HepG2 (cell line): ENCODE results near the gene IFT52. TPM values are rescaled to one million over a fixed set of nuclear protein-coding genes. Genes with fewer than 3 reads are reported as not detected.

Source experiments
- ATAC-seq: fragments of 200-7000 bp; cut with Tn5 transposase; 3 replicates; pipeline ENCODE4 v1.9.1; 2020; ENCODE audit warnings: mild to moderate bottlenecking, moderate library complexity
- BruUV-seq: library from RNA; stranded (reverse); fragments of 400-500 nt; replicated peaks from 2 replicates; lab custom pipeline; 2021; lab: Mats Ljungman, UMichigan
- CTCF ChIA-PET: fragments of 300-600 bp; formaldehyde crosslinking; extraction: SDS; loops from one replicate; lab custom pipeline; 2021; ENCODE audit warnings: low total read pairs, inconsistent platforms, low intra/inter-chr PET ratio; lab: Yijun Ruan, JAX
- POLR2A ChIA-PET: fragments of 350-600 bp; sonication (Branson Sonifier 250); formaldehyde crosslinking; loops from one replicate; lab custom pipeline; 2020; ENCODE audit warnings: antibody characterized with exemption, inconsistent platforms; lab: Yijun Ruan, JAX
- DNase-seq: peaks from one replicate; pipeline ENCODE4 v3.0.0-alpha.2; 2015; ENCODE audit warnings: low spot score
- FAIRE-seq: peaks from 3 replicates; lab custom pipeline; 2011; peaks lifted over from hg19 to GRCh38; lab: Jason Lieb, UNC
- H2AFZ ChIP-seq: one replicate; pipeline ENCODE4 v1.6.1; 2011; ENCODE audit warnings: low read length, inconsistent platforms
- H3K27ac ChIP-seq: fragments of 300-600 bp; 3 replicates; pipeline ENCODE4 v1.8.0; 2011; ENCODE audit warnings: mixed run types, mild to moderate bottlenecking, mixed read lengths, low read length, inconsistent platforms; ENCODE audit not compliant: insufficient read depth; ENCODE audit errors: extremely low read length
- H3K27me3 ChIP-seq, 2 experiments: fragments of 200-600 bp in 1 of 2; 2 replicates in 1 of 2; 3 replicates in 1 of 2; pipeline versions ENCODE4 v1.6.0 to v1.8.0; 2011; ENCODE audit warnings: low read length in 2 of 2, mild to moderate bottlenecking in 2 of 2, moderate library complexity in 2 of 2, inconsistent platforms in 1 of 2; ENCODE audit not compliant: insufficient read depth in 2 of 2, control insufficient read depth in 1 of 2
- H3K36me3 ChIP-seq, 2 experiments: fragments of 200-600 bp in 1 of 2; replicated peaks in 1 of 2; 2 replicates in 1 of 2; 3 replicates in 1 of 2; pipeline versions ENCODE4 v1.5.1 to v1.8.0; 2011; ENCODE audit warnings: low read length in 2 of 2, inconsistent platforms in 1 of 2; ENCODE audit not compliant: insufficient read depth in 2 of 2, control insufficient read depth in 1 of 2
- H3K4me1 ChIP-seq: 2 replicates; pipeline ENCODE4 v1.5.1; 2012; ENCODE audit warnings: low read length, inconsistent platforms; ENCODE audit not compliant: insufficient read depth
- H3K4me2 ChIP-seq: 2 replicates; pipeline ENCODE4 v1.6.0; 2011; ENCODE audit warnings: low read depth, low read length, inconsistent platforms
- H3K4me3 ChIP-seq, 3 experiments: fragments of 200-600 bp in 1 of 3; sonication (generic), shearing (Covaris generic) in 1 of 3; replicated peaks in 1 of 3; 2 replicates each; pipeline ENCODE4 v1.5.1; 2011 to 2016; ENCODE audit warnings: low read length in 3 of 3, inconsistent platforms in 2 of 3, low read depth in 2 of 3, mild to moderate bottlenecking in 2 of 3, control low read depth in 1 of 3, mixed read lengths in 1 of 3; ENCODE audit not compliant: insufficient read depth in 1 of 3
- H3K79me2 ChIP-seq: one replicate; pipeline ENCODE4 v1.6.1; 2011; ENCODE audit warnings: low read length, inconsistent platforms; ENCODE audit not compliant: insufficient read depth
- H3K9ac ChIP-seq: 2 replicates; pipeline ENCODE4 v1.6.0; 2011; ENCODE audit warnings: mild to moderate bottlenecking, low read depth, low read length, inconsistent platforms; ENCODE audit not compliant: insufficient read depth
- H3K9me3 ChIP-seq: 2 replicates; pipeline ENCODE4 v1.5.1; 2012; ENCODE audit warnings: mild to moderate bottlenecking, low read length
- H4K20me1 ChIP-seq: 2 replicates; pipeline ENCODE4 v1.6.0; 2011; ENCODE audit warnings: inconsistent platforms, mild to moderate bottlenecking, low read length, moderate library complexity; ENCODE audit not compliant: insufficient read depth
- HMGXB3 ChIP-seq: sonication (generic); formaldehyde crosslinking; IDR thresholded peaks from 2 replicates; pipeline ENCODE4 v1.4.0; 2020; ENCODE audit warnings: missing genetic modification reagents, borderline replicate concordance
- PATZ1 ChIP-seq: sonication (generic); formaldehyde crosslinking; IDR thresholded peaks from 2 replicates; pipeline ENCODE4 v1.4.0; 2020; ENCODE audit warnings: missing genetic modification reagents
- PHF21A ChIP-seq: sonication (generic); formaldehyde crosslinking; IDR thresholded peaks from 2 replicates; pipeline ENCODE4 v1.5.0; 2020; ENCODE audit warnings: mild to moderate bottlenecking, missing genetic modification reagents
- TARDBP ChIP-seq: sonication (generic); formaldehyde crosslinking; IDR thresholded peaks from 2 replicates; pipeline ENCODE4 v1.8.0; 2022; ENCODE audit warnings: mild to moderate bottlenecking, missing genetic modification reagents
- ZBTB8A ChIP-seq: sonication (generic); formaldehyde crosslinking; IDR thresholded peaks from 2 replicates; pipeline ENCODE4 v1.4.0; 2020; ENCODE audit warnings: mild to moderate bottlenecking, low read depth, missing genetic modification reagents, borderline replicate concordance
- ZNF280D ChIP-seq: sonication (generic); formaldehyde crosslinking; IDR thresholded peaks from 2 replicates; pipeline ENCODE4 v1.5.1; 2020; ENCODE audit warnings: mild to moderate bottlenecking, missing genetic modification reagents
- WGBS: methylation state at CpG from one replicate; pipeline ENCODE4 v1.1.6; 2017; ENCODE audit warnings: low lambda C conversion rate; 5-methylcytosine and 5-hydroxymethylcytosine counted together
- in situ Hi-C: cut with HindIII; loops from 2 replicates; pipeline ENCODE4 v1.10.0; 2017; ENCODE audit warnings: low pct_unique_long_range_greater_than_20kb; ENCODE audit not compliant: extremely low pct_ligation_motif_present
- intact Hi-C: fragments of 100-400 bp; cut with micrococcal nuclease; formaldehyde crosslinking; loops from one replicate; pipeline ENCODE4 v1.10.0; 2022; ENCODE audit not compliant: unreplicated experiment
- polyA plus RNA-seq, 8 experiments: library from polyadenylated mRNA; depleted of rRNA in 3 of 8; stranded (reverse) in 7 of 8; unstranded in 1 of 8; fragments of >200 nt; fragmentation: Illumina TruSeq in 4 of 8; extraction: Trizol in 4 of 8; gene quantifications; 2 replicates each; pipeline versions ENCODE4 v1.2.1 to v1.2.3, GENCODE V29; 2011 to 2016; ENCODE audit warnings: low read depth in 4 of 8, missing spikeins in 1 of 8, mixed read lengths in 1 of 8; ENCODE audit not compliant: insufficient read depth in 1 of 8
- total RNA-seq, 5 experiments: library from RNA; depleted of rRNA; stranded (reverse); fragments of >200 nt; fragmentation: Illumina TruSeq; extraction: Trizol; gene quantifications; 2 replicates each; pipeline ENCODE4 v1.2.3, GENCODE V29; 2016; ENCODE audit warnings: low read depth in 1 of 5

The IFT52 gene
- total and polyA plus RNA-seq, 2 of the 13 experiments (the other 11 are each of a cell fraction or from before 2014, with no cell fraction given), result 48.0 to 64.0 TPM

GRCh38 chr20:43631598-43631997, 40.9 kb downstream of the IFT52 start (continued):
- TF ChIP-seq ZBTB8A (CRISPR knock-in tag), result no peak

- no peak for DNase-seq
- peak; percentile 48 for FAIRE-seq
- intact Hi-C loops, result no loop called here
- Histone ChIP-seq H3K4me3 (no peak overlapping the region), H3K4me2 (peak overlapping the region; percentile 10), H3K36me3 (peaks cover 10 to 41% of the 10 kb centered on the region in 2 experiments; a peak in 4 of 5 replicates), H3K9me3 (no peaks in the 10 kb centered on the region), H3K79me2 (no peaks in the 10 kb centered on the region), H4K20me1 (no peaks in the 10 kb centered on the region), H2AFZ (peak overlapping the region; percentile 6), H3K27ac (peak overlapping the region; percentile 1), H3K4me1 (peaks cover 17% of the 10 kb centered on the region), H3K27me3 (no peaks in the 10 kb centered on the region), H3K9ac (no peak overlapping the region)
- WGBS, result 80% methylated on average over 2 of the region's 2 CpGs
- BruUV-seq, result no TSS peak
- ATAC-seq, result peak; percentile 68
- ChIA-PET CTCF (no interaction called here), POLR2A (interaction anchor here (1.3 to 1.8 kb wide), 2 partner anchors 16 to 46 kb away, joined by 6 to 9 read pairs; partner anchors contain the start of gene IFT52)
- in situ Hi-C loops, result no loop called here
- 0 out of 2 replicates have a peak, but pooled peaks have one; percentile 26 for TF ChIP-seq ZNF280D (CRISPR knock-in tag)
- no peak for TF ChIP-seq TARDBP (CRISPR knock-in tag)
- 0 out of 2 replicates have a peak, but pooled peaks have one; percentile 19 for TF ChIP-seq HMGXB3
- peak; percentile 19; the same call in 1 of the 2 replicates for TF ChIP-seq PHF21A (CRISPR knock-in tag)
- no peak for TF ChIP-seq PATZ1 (CRISPR knock-in tag)
These were observed 45.7 kb downstream of the IFT52 start for GRCh38 chr20:43636429-43636828.
